ENCODE results near the gene IGF2BP2. TPM values are rescaled to one million over a fixed set of nuclear protein-coding genes. Genes with fewer than 3 reads are reported as not detected.

Gene IGF2BP2
- total and polyA plus RNA-seq, 2 of the 8 experiments (the other 6 are each of a cell fraction or from before 2014, with no cell fraction given): 7.4 to 121 TPM

DNA sequence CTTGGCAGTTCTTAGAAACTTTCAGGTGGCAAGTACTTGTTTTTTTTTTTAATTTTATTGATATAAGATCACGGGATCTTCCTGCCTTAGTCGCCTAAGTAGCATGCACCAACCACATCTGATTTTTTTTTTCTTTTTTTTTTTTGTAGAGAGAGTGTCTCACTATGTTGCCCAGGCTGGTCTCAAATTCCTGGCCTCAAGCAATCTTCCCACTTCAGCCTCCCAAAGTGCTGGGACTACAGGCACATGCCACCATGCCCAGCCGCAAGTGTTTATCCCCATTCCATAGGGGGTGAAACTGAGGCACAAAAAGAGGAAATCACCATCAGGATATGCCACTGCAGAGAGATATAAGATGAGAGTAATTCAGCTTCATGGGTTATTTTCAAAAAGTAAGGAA, 102.9 kb downstream of the IGF2BP2 start (continued):
- no peak for TF ChIP-seq KDM4A (IDR thresholded peaks at IDR 0.05; ENCODE audit: low read depth, low read length, severe bottlenecking)
- TF ChIP-seq JUND (IDR thresholded peaks at IDR 0.05; ENCODE audit: low read length): no peak
- TF ChIP-seq JUN (IDR thresholded peaks at IDR 0.05; ENCODE audit: low read depth, low read length): no peak
- no peak for TF ChIP-seq TBP (IDR thresholded peaks at IDR 0.05; ENCODE audit: low read depth, low read length)

Measured in H1 (cell line).